ENCODE data around the gene ORMDL1. TPM values are rescaled to one million over a fixed set of nuclear protein-coding genes. Genes with fewer than 3 reads are reported as not detected.

ORMDL1 gene
- total and polyA plus RNA-seq, 2 donors (not counting 1 experiment from before 2014, with no cell fraction given): 68.5 to 96.7 TPM

DNA sequence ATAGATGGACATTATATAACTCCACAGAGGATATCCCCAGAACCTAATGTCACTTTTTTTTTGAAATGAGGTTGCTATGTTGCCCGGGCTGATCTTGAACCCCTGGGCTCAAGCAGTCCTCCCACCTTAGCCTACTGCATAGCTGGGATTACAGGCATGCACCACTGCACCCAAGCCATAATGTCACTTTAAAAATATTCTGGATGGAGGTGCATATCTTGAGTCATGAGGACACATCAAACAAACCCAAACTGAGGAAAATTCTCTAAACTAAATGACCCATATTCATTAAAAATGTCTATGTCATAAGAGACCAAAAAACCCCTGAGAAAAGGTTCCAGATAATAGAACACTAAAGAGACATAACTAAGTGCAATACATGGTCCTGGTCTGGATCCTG lies 57.9 kb downstream of the ORMDL1 start:
- Histone ChIP-seq H3K27me3 (ENCODE audit: control insufficient read depth, insufficient read depth, low read length) (no peaks in the 10 kb centered on the region), H3K4me2 (ENCODE audit: extremely low read depth, insufficient read depth, low read length) (no peak overlapping the region), H3K4me3 (replicated peaks in 1 of 4; ENCODE audit: control extremely low read depth in 1 of 4, insufficient read depth in 1 of 4, low read depth in 3 of 4, low read length in 4 of 4) (no peak overlapping the region), H3K36me3 (ENCODE audit: control insufficient read depth, insufficient read depth, low read length) (no peaks in the 10 kb centered on the region), H3K9me3 (ENCODE audit: control insufficient read depth, insufficient read depth, low read depth, low read length) (no peaks in the 10 kb centered on the region), H3K27ac (ENCODE audit: insufficient read depth, low read length) (no peak overlapping the region), H4K20me1 (ENCODE audit: control insufficient read depth, extremely low read depth, insufficient read depth, low read length) (no peaks in the 10 kb centered on the region), H3K79me2 (ENCODE audit: control insufficient read depth, insufficient read depth, low read length) (no peaks in the 10 kb centered on the region), H3K9ac (ENCODE audit: insufficient read depth, low read length) (no peak overlapping the region), H2AFZ (ENCODE audit: low read length) (no peak overlapping the region), H3K4me1 (ENCODE audit: control insufficient read depth, extremely low read depth, insufficient read depth, low read length) (no peaks in the 10 kb centered on the region)
- TF ChIP-seq, protein P1, sequence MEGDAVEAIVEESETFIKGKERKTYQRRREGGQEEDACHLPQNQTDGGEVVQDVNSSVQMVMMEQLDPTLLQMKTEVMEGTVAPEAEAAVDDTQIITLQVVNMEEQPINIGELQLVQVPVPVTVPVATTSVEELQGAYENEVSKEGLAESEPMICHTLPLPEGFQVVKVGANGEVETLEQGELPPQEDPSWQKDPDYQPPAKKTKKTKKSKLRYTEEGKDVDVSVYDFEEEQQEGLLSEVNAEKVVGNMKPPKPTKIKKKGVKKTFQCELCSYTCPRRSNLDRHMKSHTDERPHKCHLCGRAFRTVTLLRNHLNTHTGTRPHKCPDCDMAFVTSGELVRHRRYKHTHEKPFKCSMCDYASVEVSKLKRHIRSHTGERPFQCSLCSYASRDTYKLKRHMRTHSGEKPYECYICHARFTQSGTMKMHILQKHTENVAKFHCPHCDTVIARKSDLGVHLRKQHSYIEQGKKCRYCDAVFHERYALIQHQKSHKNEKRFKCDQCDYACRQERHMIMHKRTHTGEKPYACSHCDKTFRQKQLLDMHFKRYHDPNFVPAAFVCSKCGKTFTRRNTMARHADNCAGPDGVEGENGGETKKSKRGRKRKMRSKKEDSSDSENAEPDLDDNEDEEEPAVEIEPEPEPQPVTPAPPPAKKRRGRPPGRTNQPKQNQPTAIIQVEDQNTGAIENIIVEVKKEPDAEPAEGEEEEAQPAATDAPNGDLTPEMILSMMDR (conservative IDR thresholded peaks at IDR 0.05 in 1 of 2, IDR thresholded peaks at IDR 0.05 in 1 of 2; ENCODE audit: low read depth in 1 of 2, low read length in 2 of 2): no peak
- no peak for TF ChIP-seq EZH2 (IDR thresholded peaks at IDR 0.05; ENCODE audit: low read length, missing control alignments)
- peak in 1 of 2 donors; percentile 21 for DNase-seq (ENCODE audit: low read depth in 2 of 2)

DNA sequence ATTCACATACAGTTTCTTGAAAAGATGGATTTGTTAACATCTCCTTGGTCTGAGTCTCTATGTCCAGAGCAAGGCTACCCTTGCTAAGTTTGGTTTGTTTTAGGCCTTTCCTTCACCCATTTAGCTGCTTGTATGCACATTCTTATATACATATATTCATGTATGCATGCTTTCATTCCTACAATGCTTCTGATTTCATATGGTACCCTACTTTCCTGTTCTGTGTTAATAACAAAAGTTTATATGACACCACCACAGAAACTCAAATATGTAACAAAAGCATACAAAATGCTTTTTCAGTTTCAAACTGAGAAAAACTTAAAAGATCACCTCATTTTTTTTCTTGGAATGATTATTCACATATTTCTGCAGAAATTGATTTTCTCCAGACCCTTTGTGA lies 60.9 kb downstream of the ORMDL1 start:
- no peaks in the 10 kb centered on the region for H3K79me2 ChIP-seq (ENCODE audit: control insufficient read depth, insufficient read depth, low read length)
- no peak overlapping the region for H3K9ac ChIP-seq (ENCODE audit: insufficient read depth, low read length)
- H3K27me3 ChIP-seq (ENCODE audit: control insufficient read depth, insufficient read depth, low read length): no peaks in the 10 kb centered on the region
- no peaks in the 10 kb centered on the region for H4K20me1 ChIP-seq (ENCODE audit: control insufficient read depth, extremely low read depth, insufficient read depth, low read length)
- H3K4me1 ChIP-seq (ENCODE audit: control insufficient read depth, extremely low read depth, insufficient read depth, low read length): no peaks in the 10 kb centered on the region
- no peak overlapping the region for H3K4me2 ChIP-seq (ENCODE audit: extremely low read depth, insufficient read depth, low read length)
- no peak overlapping the region for H2AFZ ChIP-seq (ENCODE audit: low read length)
- no peak for DNase-seq (ENCODE audit: low read depth in 2 of 2)
- TF ChIP-seq, protein P1 (conservative IDR thresholded peaks at IDR 0.05 in 1 of 2, IDR thresholded peaks at IDR 0.05 in 1 of 2; ENCODE audit: low read depth in 1 of 2, low read length in 2 of 2): no peak
- TF ChIP-seq EZH2 (IDR thresholded peaks at IDR 0.05; ENCODE audit: low read length, missing control alignments): no peak
- no peak overlapping the region for H3K4me3 ChIP-seq (replicated peaks in 1 of 4; ENCODE audit: control extremely low read depth in 1 of 4, insufficient read depth in 1 of 4, low read depth in 3 of 4, low read length in 4 of 4)
- no peaks in the 10 kb centered on the region for H3K36me3 ChIP-seq (ENCODE audit: control insufficient read depth, insufficient read depth, low read length)
- no peak overlapping the region for H3K27ac ChIP-seq (ENCODE audit: insufficient read depth, low read length)
- H3K9me3 ChIP-seq (ENCODE audit: control insufficient read depth, insufficient read depth, low read depth, low read length): no peaks in the 10 kb centered on the region

Other genes with a start within 250 kb of the ORMDL1 start
- 91.9 and 97.4 TPM in 2 replicates for gene SLC40A1, start 203.6 kb downstream of the ORMDL1 start, total RNA-seq
- gene SLC40A1, start 203.6 kb downstream of the ORMDL1 start, polyA plus RNA-seq: 8.0 and 17.2 TPM in 2 replicates
- gene ASNSD1, start 122.9 kb downstream of the ORMDL1 start, total RNA-seq: 63.9 and 72.7 TPM in 2 replicates
- gene ASNSD1, start 122.9 kb downstream of the ORMDL1 start, polyA plus RNA-seq: 59.4 and 70.4 TPM in 2 replicates
- gene ANKAR, start 109.7 kb downstream of the ORMDL1 start, total RNA-seq: 10.5 and 11.7 TPM in 2 replicates
- gene ANKAR, start 109.7 kb downstream of the ORMDL1 start, polyA plus RNA-seq: 1.3 and 2.1 TPM in 2 replicates
- 6.7 and 6.9 TPM in 2 replicates for gene OSGEPL1, start 21.5 kb downstream of the ORMDL1 start, total RNA-seq
- gene OSGEPL1, start 21.5 kb downstream of the ORMDL1 start, polyA plus RNA-seq: 6.7 and 6.9 TPM in 2 replicates
- 34.2 and 41.0 TPM in 2 replicates for gene PMS1, start 111 bp upstream of the ORMDL1 start, total RNA-seq
- 15.3 and 15.7 TPM in 2 replicates for gene PMS1, start 111 bp upstream of the ORMDL1 start, polyA plus RNA-seq